Mesendoderm (in vitro differentiated cells): ENCODE measurements around the gene PTCH2.

Experiments used
- DNase-seq: peaks from one replicate; pipeline ENCODE4 v3.0.0; 2013
- H2AK5ac ChIP-seq: 2 replicates; pipeline ENCODE4 v1.6.1; 2013; ENCODE audit warnings: low read length, inconsistent platforms
- H2BK120ac ChIP-seq: 2 replicates; pipeline ENCODE4 v1.6.1; 2013; ENCODE audit warnings: low read depth, mild to moderate bottlenecking, low read length, moderate library complexity, mixed read lengths
- H2BK15ac ChIP-seq: replicated peaks from 2 replicates; pipeline ENCODE4 v1.6.1; 2013; ENCODE audit warnings: low read depth, mild to moderate bottlenecking, moderate library complexity
- H2BK5ac ChIP-seq: 2 replicates; pipeline ENCODE4 v1.6.1; 2013; ENCODE audit warnings: low read length, inconsistent platforms
- H3K18ac ChIP-seq: 2 replicates; pipeline ENCODE4 v1.6.1; 2013; ENCODE audit warnings: mild to moderate bottlenecking, low read length, mixed read lengths
- H3K23ac ChIP-seq: one replicate; pipeline ENCODE4 v1.6.1; 2013; ENCODE audit warnings: low read length
- H3K27ac ChIP-seq: 2 replicates; pipeline ENCODE4 v1.5.1; 2013; ENCODE audit warnings: low read depth, mild to moderate bottlenecking, inconsistent platforms, low read length, moderate library complexity
- H3K27me3 ChIP-seq: 2 replicates; pipeline ENCODE4 v1.6.1; 2013; ENCODE audit warnings: low read length, control low read depth, mild to moderate bottlenecking, inconsistent platforms; ENCODE audit not compliant: insufficient read depth, poor library complexity
- H3K36me3 ChIP-seq: 2 replicates; pipeline ENCODE4 v1.6.1; 2013; ENCODE audit warnings: low read length, inconsistent platforms; ENCODE audit not compliant: control insufficient read depth, insufficient read depth
- H3K4ac ChIP-seq: one replicate; pipeline ENCODE4 v1.6.1; 2013; ENCODE audit warnings: low read depth, mild to moderate bottlenecking, low read length, moderate library complexity
- H3K4me1 ChIP-seq: 2 replicates; pipeline ENCODE4 v1.6.1; 2013; ENCODE audit warnings: low read depth, low read length, inconsistent platforms; ENCODE audit not compliant: control insufficient read depth
- H3K4me2 ChIP-seq: 2 replicates; pipeline ENCODE4 v1.6.1; 2013; ENCODE audit warnings: low read length
- H3K4me3 ChIP-seq: 2 replicates; pipeline ENCODE4 v1.5.1; 2013; ENCODE audit warnings: mild to moderate bottlenecking, low read length
- H3K56ac ChIP-seq: one replicate; pipeline ENCODE4 v1.6.1; 2013; ENCODE audit warnings: low read length
- H3K79me1 ChIP-seq: 2 replicates; pipeline ENCODE4 v1.6.1; 2013; ENCODE audit warnings: low read length, inconsistent platforms
- H3K79me2 ChIP-seq: 2 replicates; pipeline ENCODE4 v1.6.1; 2013; ENCODE audit warnings: mild to moderate bottlenecking, low read length; ENCODE audit not compliant: control insufficient read depth, insufficient read depth
- H3K9ac ChIP-seq: 2 replicates; pipeline ENCODE4 v1.6.1; 2013; ENCODE audit warnings: low read length, inconsistent platforms
- H4K5ac ChIP-seq: one replicate; pipeline ENCODE4 v1.6.1; 2013; ENCODE audit warnings: low read length
- H4K8ac ChIP-seq: one replicate; pipeline ENCODE4 v1.6.1; 2013; ENCODE audit warnings: low read depth, mild to moderate bottlenecking, control low read depth, low read length, moderate library complexity
- WGBS: extraction: QIAGEN DNeasy Blood & Tissue Kit; methylation state at CpG from one replicate; pipeline ENCODE4 v1.1.7; 2013; ENCODE audit warnings: low lambda C conversion rate, missing lambda C conversion rate; ENCODE audit not compliant: insufficient coverage; ENCODE audit errors: extremely low coverage; 5-methylcytosine and 5-hydroxymethylcytosine counted together

The PTCH2 gene

DNA sequence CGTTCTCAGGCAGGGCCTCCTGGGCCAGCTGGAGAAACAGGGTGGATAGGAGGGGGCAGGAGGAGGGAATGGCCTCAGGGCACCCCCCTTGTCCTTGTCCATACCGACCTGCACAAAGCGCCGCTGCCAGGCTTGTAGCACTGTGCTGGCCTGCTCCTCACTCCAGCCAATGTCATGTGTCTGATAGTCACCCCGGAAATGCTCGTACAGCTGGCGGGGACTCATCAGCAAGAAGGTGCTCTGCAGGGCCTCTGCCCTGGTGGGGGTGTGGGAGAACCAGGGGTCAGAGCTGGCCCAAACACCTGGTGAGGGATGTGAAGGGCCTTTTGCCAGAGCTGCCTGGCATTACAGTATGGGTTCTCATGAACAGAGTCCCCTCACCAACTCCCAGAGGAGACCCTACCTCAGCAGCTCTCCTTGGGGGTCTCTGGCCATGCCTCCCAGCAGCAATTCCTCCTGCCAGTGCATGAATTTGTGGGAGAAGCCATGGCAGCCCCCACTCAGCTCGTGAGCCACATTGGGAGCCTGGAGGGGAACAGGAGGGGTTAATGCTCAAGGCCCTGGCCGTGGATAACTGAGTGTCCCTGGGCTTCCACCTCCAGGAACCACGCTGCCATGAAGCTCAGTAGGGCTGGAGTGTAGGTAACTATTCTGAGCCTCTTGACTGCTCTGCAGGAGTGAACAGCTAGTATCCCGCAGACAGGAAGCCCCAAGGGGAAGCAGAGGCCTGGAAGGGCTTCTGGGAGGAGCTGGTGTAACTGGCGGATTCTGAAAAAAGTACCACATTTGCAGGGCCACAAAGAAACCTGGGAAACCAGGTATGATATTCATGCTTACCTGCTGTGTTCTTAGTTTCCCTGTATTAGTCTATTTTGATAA lies 13.3 kb downstream of the PTCH2 start:
- no peaks in the 10 kb centered on the region for H3K27me3 ChIP-seq
- no peak overlapping the region for H2BK120ac ChIP-seq
- no peak overlapping the region for H2BK5ac ChIP-seq
- H3K36me3 ChIP-seq: no peaks in the 10 kb centered on the region
- no peak overlapping the region for H2BK15ac ChIP-seq
- H3K4me1 ChIP-seq: no peaks in the 10 kb centered on the region
- H3K18ac ChIP-seq: no peak overlapping the region
- H3K9ac ChIP-seq: no peak overlapping the region
- no peak overlapping the region for H3K23ac ChIP-seq
- H3K4me3 ChIP-seq: no peak overlapping the region
- no peaks in the 10 kb centered on the region for H3K79me2 ChIP-seq
- no peak overlapping the region for H4K8ac ChIP-seq
- no peaks in the 10 kb centered on the region for H3K79me1 ChIP-seq
- H3K27ac ChIP-seq: no peak overlapping the region
- H2AK5ac ChIP-seq: no peak overlapping the region
- no peak overlapping the region for H3K4me2 ChIP-seq
- peak overlapping the region; percentile 25 for H3K56ac ChIP-seq
- H3K4ac ChIP-seq: no peak overlapping the region
- H4K5ac ChIP-seq: no peak overlapping the region
- no peak for DNase-seq
- WGBS: no CpG with 5 or more reads among the region's 12 CpGs

DNA sequence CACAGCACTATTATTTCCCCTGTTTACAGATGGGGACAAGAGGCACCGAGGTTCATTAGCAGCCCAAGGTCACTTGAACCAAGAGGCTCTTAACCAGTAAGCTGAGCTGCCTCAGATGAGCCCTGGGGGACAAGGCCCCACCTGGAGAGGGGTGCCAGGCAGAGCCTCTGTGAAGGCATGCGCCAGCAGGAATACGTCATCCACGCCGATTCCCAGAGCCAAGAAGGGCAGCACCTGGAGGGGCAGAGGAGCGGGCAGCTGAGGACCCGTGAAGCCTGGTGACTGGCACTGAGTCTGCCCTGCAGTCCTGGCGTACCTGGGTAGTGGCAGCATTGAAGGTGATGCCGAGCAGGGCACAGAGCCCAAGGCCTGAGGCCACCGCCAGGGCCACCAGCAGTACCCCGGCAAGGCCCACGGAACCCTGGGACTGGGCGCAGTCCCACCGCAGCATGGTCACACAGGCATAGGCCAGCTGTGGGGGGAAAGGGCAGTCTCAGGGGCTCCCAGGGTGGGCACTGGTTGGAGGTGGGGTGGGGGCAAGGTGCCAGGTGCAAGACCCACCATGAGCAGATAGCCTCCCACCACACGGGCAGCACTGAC lies 14.1 kb downstream of the PTCH2 start:
- no peak overlapping the region for H3K18ac ChIP-seq
- H2AK5ac ChIP-seq: no peak overlapping the region

DNA sequence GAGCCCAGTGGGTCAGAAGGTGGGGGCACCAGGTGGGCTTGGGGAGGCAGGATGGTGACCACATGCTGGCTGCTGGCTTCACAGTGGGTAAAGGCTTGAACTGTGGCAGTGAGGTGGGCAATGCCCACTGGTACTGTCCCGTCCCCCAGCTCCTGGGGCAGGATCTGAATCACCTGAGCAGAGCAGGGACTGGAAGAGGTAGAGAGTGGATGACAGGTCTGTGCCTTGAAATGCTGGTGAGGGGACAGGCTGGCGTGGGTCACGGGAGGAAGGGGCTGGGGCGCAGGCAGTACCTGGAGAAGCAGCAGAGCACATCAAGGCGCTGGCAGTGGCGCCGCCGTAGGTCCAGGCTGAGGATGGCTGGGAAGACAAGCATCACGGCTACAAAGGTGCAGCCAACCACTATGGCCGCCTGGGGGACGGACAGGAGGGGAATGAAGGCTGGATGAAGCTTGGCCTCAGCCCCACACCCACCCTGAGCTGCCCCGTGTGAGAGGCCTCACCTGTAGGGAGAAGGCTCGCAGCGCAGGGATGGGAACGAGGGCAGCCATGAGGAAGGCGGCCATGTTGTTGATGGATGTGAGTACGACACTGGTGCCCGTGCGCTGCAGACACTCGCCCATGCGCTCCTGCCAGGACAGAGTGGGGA lies 14.9 kb downstream of the PTCH2 start:
- no peaks in the 10 kb centered on the region for H3K79me1 ChIP-seq
- H3K56ac ChIP-seq: no peak overlapping the region
- WGBS: no CpG with 5 or more reads among the region's 21 CpGs
- H2BK15ac ChIP-seq: no peak overlapping the region
- H3K27ac ChIP-seq: no peak overlapping the region
- H3K79me2 ChIP-seq: no peaks in the 10 kb centered on the region
- H3K36me3 ChIP-seq: no peaks in the 10 kb centered on the region
- H4K5ac ChIP-seq: no peak overlapping the region
- H3K23ac ChIP-seq: no peak overlapping the region
- no peak overlapping the region for H3K9ac ChIP-seq
- no peak overlapping the region for H3K4me3 ChIP-seq
- no peak for DNase-seq
- H2AK5ac ChIP-seq: no peak overlapping the region
- no peak overlapping the region for H2BK5ac ChIP-seq
- H3K27me3 ChIP-seq: no peaks in the 10 kb centered on the region
- no peak overlapping the region for H4K8ac ChIP-seq
- no peaks in the 10 kb centered on the region for H3K4me1 ChIP-seq
- H2BK120ac ChIP-seq: no peak overlapping the region
- no peak overlapping the region for H3K4ac ChIP-seq
- H3K18ac ChIP-seq: no peak overlapping the region
- H3K4me2 ChIP-seq: no peak overlapping the region

More for the DNA sequence above, 14.1 kb downstream of the PTCH2 start:
- Histone ChIP-seq H3K4ac (no peak overlapping the region), H3K27ac (no peak overlapping the region), H3K36me3 (no peaks in the 10 kb centered on the region), H3K23ac (no peak overlapping the region), H3K4me2 (no peak overlapping the region), H3K27me3 (no peaks in the 10 kb centered on the region), H3K4me3 (no peak overlapping the region), H2BK120ac (no peak overlapping the region), H2BK5ac (no peak overlapping the region), H3K56ac (peak overlapping the region; percentile 25), H3K79me2 (no peaks in the 10 kb centered on the region), H2BK15ac (no peak overlapping the region), H3K9ac (no peak overlapping the region), H3K79me1 (no peaks in the 10 kb centered on the region), H3K4me1 (no peaks in the 10 kb centered on the region), H4K8ac (no peak overlapping the region), H4K5ac (no peak overlapping the region)
- no peak for DNase-seq
- no CpG with 5 or more reads among the region's 15 CpGs for WGBS

DNA sequence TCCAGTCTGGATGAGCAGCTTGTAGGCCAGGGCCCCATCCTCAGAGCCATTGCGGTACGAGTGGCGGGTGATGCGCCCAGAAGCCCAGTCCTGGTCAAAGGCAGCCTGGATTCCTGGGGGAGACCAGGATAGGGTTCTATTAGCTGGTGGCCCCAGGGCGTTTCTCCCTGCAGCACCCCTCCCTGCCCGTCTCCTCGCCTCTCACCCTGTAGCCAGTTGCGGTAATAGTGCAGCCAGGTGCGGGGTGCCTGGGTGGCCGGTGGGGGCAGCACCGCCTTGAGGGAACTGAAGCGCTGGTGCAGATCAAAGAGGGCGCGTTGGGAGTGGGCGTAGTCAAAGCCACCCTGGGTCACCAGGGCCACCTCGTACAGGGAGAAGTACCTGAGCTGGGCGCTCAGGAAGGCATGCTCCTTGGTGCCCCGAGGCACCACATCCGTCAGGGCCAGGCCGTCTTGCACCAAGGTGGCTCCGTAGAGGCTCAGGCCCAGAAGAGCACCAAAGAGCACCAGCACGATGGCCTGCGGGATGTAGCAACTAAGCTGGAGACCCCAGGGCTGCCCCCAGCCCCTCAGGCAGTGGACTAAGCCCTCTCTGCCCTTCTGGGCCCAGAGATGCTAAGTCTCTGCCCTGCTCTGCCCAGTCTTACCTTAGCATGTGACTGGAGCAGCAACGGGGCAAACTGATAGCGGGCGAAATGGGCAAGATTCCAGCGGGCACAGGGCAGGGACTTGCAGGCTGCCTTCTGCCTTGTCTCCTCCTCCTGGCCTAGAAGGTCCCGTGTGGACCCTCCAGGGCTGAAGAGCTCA lies 15.7 kb downstream of the PTCH2 start:
- H3K79me2 ChIP-seq: no peaks in the 10 kb centered on the region
- no peaks in the 10 kb centered on the region for H3K36me3 ChIP-seq
- DNase-seq: peak; percentile 56

DNA sequence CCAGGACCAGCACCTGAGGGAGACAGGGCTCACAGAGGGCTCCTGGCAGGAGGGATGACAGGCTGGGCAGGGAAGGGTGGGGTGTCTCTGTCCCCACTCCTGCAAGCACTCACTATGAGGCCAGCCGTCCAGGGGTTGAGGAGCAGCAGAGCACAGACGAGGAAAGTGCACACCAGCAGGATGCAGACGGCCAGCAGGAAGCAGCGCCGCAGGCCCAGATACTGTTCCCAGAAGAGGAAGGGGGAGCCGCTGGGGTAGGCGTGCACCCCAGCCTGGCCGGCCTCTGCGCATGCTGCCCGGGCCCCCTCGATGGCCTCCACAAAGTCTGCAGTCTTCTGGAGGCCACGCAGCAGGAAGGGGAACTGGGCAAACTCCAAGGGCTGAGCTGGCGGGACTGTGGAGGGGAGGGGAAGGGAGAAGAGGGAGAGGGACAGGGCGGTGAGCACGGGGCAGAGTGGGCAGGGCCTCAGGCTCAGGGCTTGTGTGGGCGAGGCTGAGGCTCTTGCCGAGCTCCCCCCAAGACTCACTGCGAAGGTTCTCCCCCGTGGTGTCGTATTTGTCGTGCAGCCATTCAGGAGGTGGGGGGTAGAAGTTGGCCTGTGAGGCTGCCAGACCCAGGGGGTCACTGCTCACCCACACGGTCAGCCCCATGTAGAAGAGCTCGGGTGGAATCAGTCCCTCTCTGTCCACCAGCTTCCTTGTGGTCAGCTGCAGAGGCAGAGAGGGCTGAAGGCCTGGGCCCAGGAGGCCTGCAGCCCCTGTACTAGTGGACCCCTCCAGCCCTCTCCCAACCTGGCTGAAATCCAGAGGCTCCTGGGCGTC lies 16.5 kb downstream of the PTCH2 start:
- H2BK120ac ChIP-seq: no peak overlapping the region
- no peaks in the 10 kb centered on the region for H3K36me3 ChIP-seq
- H3K9ac ChIP-seq: no peak overlapping the region
- H3K27ac ChIP-seq: no peak overlapping the region
- no peak overlapping the region for H2BK15ac ChIP-seq
- H3K18ac ChIP-seq: no peak overlapping the region
- H3K4ac ChIP-seq: no peak overlapping the region
- H3K23ac ChIP-seq: no peak overlapping the region
- H4K5ac ChIP-seq: no peak overlapping the region
- no peaks in the 10 kb centered on the region for H3K27me3 ChIP-seq
- no peak overlapping the region for H3K4me3 ChIP-seq
- H3K79me2 ChIP-seq: no peaks in the 10 kb centered on the region
- DNase-seq: no peak
- H3K56ac ChIP-seq: peak overlapping the region; percentile 15
- no peak overlapping the region for H4K8ac ChIP-seq
- no peaks in the 10 kb centered on the region for H3K4me1 ChIP-seq
- H3K79me1 ChIP-seq: no peaks in the 10 kb centered on the region
- H3K4me2 ChIP-seq: no peak overlapping the region
- no CpG with 5 or more reads among the region's 24 CpGs for WGBS
- H2AK5ac ChIP-seq: no peak overlapping the region
- no peak overlapping the region for H2BK5ac ChIP-seq

More for the DNA sequence above, 15.7 kb downstream of the PTCH2 start:
- Histone ChIP-seq H3K23ac (no peak overlapping the region), H3K18ac (no peak overlapping the region), H4K5ac (no peak overlapping the region), H2BK5ac (no peak overlapping the region), H2BK15ac (no peak overlapping the region), H3K4me2 (no peak overlapping the region), H3K4me1 (no peaks in the 10 kb centered on the region), H4K8ac (no peak overlapping the region), H3K79me1 (no peaks in the 10 kb centered on the region), H2AK5ac (no peak overlapping the region), H3K4ac (no peak overlapping the region), H3K9ac (no peak overlapping the region), H3K27ac (no peak overlapping the region), H2BK120ac (no peak overlapping the region), H3K27me3 (no peaks in the 10 kb centered on the region), H3K4me3 (no peak overlapping the region), H3K56ac (peak overlapping the region; percentile 15)
- WGBS: no CpG with 5 or more reads among the region's 28 CpGs
